Endodermal cell (in vitro differentiated cells): ENCODE results near the gene RPH3AL. TPM values are rescaled to one million over a fixed set of nuclear protein-coding genes. Genes with fewer than 3 reads are reported as not detected.

Experiments used
- DNase-seq: peaks from one replicate; pipeline ENCODE4 v3.0.0-alpha.2; 2017
- H3K27ac ChIP-seq: 2 replicates; pipeline ENCODE4 v1.5.1; 2013; ENCODE audit warnings: mild to moderate bottlenecking, low read depth, low read length, moderate library complexity
- H3K27me3 ChIP-seq: 2 replicates; pipeline ENCODE4 v1.6.1; 2013; ENCODE audit warnings: mild to moderate bottlenecking, low read length, moderate library complexity; ENCODE audit not compliant: insufficient read depth, control insufficient read depth, poor library complexity, severe bottlenecking
- H3K36me3 ChIP-seq: 2 replicates; pipeline ENCODE4 v1.7.0; 2013; ENCODE audit warnings: mild to moderate bottlenecking, low read length, moderate library complexity; ENCODE audit not compliant: control insufficient read depth, insufficient read depth
- H3K4me1 ChIP-seq: one replicate; pipeline ENCODE4 v1.7.0; 2013; ENCODE audit warnings: low read length; ENCODE audit not compliant: control insufficient read depth, insufficient read depth
- H3K4me3 ChIP-seq: 2 replicates; pipeline ENCODE4 v1.5.1; 2013; ENCODE audit warnings: mild to moderate bottlenecking, low read length, moderate library complexity
- H3K9ac ChIP-seq: 2 replicates; pipeline ENCODE4 v1.6.1; 2013; ENCODE audit warnings: mild to moderate bottlenecking, low read length, moderate library complexity; ENCODE audit not compliant: poor library complexity, severe bottlenecking; ENCODE audit errors: extremely low read depth
- H3K9me3 ChIP-seq: 2 replicates; pipeline ENCODE4 v1.6.1; 2013; ENCODE audit warnings: mild to moderate bottlenecking, low read length, moderate library complexity; ENCODE audit not compliant: control insufficient read depth
- H3K27ac Mint-ChIP-seq: 2 replicates; pipeline ENCODE4 v1.8.0; 2020; ENCODE audit warnings: mixed read lengths
- H3K27me3 Mint-ChIP-seq: 2 replicates; pipeline ENCODE4 v1.8.0; 2021; ENCODE audit warnings: mild to moderate bottlenecking, mixed read lengths; ENCODE audit not compliant: insufficient read depth
- H3K36me3 Mint-ChIP-seq: 2 replicates; pipeline ENCODE4 v1.8.0; 2020; ENCODE audit warnings: low read depth, mixed read lengths
- H3K4me1 Mint-ChIP-seq: 2 replicates; pipeline ENCODE4 v1.8.0; 2020; ENCODE audit warnings: mixed read lengths
- H3K4me3 Mint-ChIP-seq: 2 replicates; pipeline ENCODE4 v1.8.0; 2020; ENCODE audit warnings: mild to moderate bottlenecking, moderate library complexity, mixed read lengths
- H3K9me3 Mint-ChIP-seq: 2 replicates; pipeline ENCODE4 v1.8.0; 2020; ENCODE audit warnings: mild to moderate bottlenecking, mixed read lengths
- WGBS, 2 experiments: methylation state at CpG; one replicate each; pipeline versions ENCODE4 v1.1.5 to v1.1.7; 2013; ENCODE audit warnings: missing lambda C conversion rate in 2 of 2, mixed read lengths in 1 of 2; ENCODE audit not compliant: insufficient coverage in 1 of 2, insufficient read length in 1 of 2; 5-methylcytosine and 5-hydroxymethylcytosine counted together
- total RNA-seq, 2 donors: library from RNA; stranded (reverse); fragmentation: NEBNext Ultra II Directional in 1 of 2; extraction: Animal tissue kit (Norgen Biotek cat#: 25700) in 1 of 2; gene quantifications; 2 replicates in 1 of 2; 3 replicates in 1 of 2; pipeline ENCODE4 v1.2.1, GENCODE V29; 2021
- TF ChIP-seq, protein P1 (sequence below): fragments of 200-600 bp; sonication (generic); conservative IDR thresholded peaks from 2 replicates; pipeline ENCODE4 v1.5.0; 2021; ENCODE audit warnings: antibody characterized with exemption, mild to moderate bottlenecking

RPH3AL gene
- total RNA-seq, 2 donors from 2014 or later = 14.7 to 16.9 TPM

DNA sequence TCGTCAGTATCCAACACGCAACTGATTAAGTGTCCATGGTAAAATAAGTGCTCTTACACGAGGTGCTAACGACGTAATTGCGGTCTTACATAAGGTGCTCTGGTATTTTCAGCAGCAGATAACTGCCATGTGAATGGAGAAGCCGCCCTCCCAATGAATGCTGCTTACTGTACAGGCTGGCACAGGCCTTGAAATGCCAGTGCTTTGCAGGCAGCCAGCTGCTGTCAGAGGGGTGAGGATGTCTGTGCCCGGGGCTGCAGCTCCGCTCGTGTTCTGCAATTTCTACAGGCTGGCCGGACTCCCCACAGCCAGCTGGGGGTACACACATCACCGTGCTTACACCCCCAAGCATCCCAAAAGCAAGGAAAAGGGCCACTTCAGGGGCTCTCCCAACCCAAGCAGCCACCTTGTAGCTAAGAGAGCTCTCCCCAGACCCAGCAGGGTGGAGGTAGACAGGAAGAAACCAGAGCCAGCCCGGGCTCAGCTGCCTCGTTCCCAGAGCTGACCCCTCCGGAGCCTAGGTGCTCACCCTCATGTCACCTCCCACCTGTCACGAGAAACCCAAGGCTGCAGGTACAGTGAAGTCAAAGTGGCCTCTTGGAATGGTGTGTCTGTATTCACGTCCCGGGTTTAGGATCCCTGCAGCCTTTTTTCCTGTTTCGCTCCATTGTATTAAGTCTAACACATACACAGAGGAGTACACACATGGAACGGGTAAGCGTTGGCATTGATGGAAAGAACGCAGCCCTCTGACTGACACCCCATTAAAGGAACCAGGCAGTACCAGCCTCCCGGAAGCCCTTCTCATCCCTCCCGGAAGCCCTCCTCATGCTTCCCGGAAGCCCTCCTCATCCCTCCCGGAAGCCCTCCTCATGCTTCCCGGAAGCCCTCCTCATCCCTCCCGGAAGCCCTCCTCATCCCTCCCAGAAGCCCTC lies 27.2 kb upstream of the RPH3AL start:
- H3K4me1 Mint-ChIP-seq = peaks cover 6% of the 10 kb centered on the region
- H3K4me3 ChIP-seq = no peak overlapping the region
- peaks cover 4% of the 10 kb centered on the region for H3K9me3 Mint-ChIP-seq
- H3K27ac Mint-ChIP-seq = no peak overlapping the region
- WGBS, 2 experiments = 90 to 94% methylated on average over 21 to 28 of the region's 28 CpGs
- H3K9ac ChIP-seq = no peak overlapping the region
- no peak overlapping the region for H3K27ac ChIP-seq
- H3K27me3 ChIP-seq = peaks cover 20% of the 10 kb centered on the region
- no peaks in the 10 kb centered on the region for H3K36me3 ChIP-seq
- TF ChIP-seq, protein P1, sequence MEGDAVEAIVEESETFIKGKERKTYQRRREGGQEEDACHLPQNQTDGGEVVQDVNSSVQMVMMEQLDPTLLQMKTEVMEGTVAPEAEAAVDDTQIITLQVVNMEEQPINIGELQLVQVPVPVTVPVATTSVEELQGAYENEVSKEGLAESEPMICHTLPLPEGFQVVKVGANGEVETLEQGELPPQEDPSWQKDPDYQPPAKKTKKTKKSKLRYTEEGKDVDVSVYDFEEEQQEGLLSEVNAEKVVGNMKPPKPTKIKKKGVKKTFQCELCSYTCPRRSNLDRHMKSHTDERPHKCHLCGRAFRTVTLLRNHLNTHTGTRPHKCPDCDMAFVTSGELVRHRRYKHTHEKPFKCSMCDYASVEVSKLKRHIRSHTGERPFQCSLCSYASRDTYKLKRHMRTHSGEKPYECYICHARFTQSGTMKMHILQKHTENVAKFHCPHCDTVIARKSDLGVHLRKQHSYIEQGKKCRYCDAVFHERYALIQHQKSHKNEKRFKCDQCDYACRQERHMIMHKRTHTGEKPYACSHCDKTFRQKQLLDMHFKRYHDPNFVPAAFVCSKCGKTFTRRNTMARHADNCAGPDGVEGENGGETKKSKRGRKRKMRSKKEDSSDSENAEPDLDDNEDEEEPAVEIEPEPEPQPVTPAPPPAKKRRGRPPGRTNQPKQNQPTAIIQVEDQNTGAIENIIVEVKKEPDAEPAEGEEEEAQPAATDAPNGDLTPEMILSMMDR = no peak
- no peaks in the 10 kb centered on the region for H3K9me3 ChIP-seq
- no peaks in the 10 kb centered on the region for H3K4me1 ChIP-seq
- DNase-seq = no peak
- peaks cover 4% of the 10 kb centered on the region for H3K36me3 Mint-ChIP-seq
- H3K27me3 Mint-ChIP-seq = peaks cover 31% of the 10 kb centered on the region
- no peak overlapping the region for H3K4me3 Mint-ChIP-seq

DNA sequence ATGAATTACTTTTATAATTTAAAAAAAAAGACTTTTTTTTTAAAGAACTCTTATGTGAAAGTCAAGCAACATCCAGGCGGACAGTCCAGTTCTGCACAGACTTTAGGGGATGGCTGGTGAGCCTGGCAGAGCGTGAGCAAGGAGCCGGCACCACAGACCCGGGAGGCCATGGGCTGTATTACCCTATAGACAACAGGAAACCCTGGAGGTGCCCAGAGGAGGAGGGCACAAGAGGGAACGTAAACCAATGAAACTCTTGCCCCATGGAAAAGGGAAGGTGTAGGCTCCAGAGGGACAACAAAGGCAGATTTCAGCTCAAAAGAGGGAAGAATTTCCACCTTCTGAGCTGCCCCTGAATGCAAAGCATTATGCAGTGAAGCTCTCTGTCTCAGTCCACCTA lies 25.5 kb upstream of the RPH3AL start:
- TF ChIP-seq, protein P1 = no peak
- H3K9me3 Mint-ChIP-seq = peaks cover 4% of the 10 kb centered on the region
- no peak overlapping the region for H3K4me3 ChIP-seq
- H3K36me3 ChIP-seq = no peaks in the 10 kb centered on the region
- H3K27me3 Mint-ChIP-seq = peaks cover 13% of the 10 kb centered on the region
- no peaks in the 10 kb centered on the region for H3K4me1 ChIP-seq
- no peak for DNase-seq
- H3K4me3 Mint-ChIP-seq = no peak overlapping the region
- no peak overlapping the region for H3K9ac ChIP-seq
- H3K9me3 ChIP-seq = no peaks in the 10 kb centered on the region
- H3K4me1 Mint-ChIP-seq = no peaks in the 10 kb centered on the region
- H3K27ac ChIP-seq = no peak overlapping the region
- H3K36me3 Mint-ChIP-seq = peaks cover 4% of the 10 kb centered on the region
- H3K27me3 ChIP-seq = peaks cover 4% of the 10 kb centered on the region
- WGBS, 2 experiments = 76 to 87% methylated on average over 4 to 5 of the region's 5 CpGs
- H3K27ac Mint-ChIP-seq = no peak overlapping the region

DNA sequence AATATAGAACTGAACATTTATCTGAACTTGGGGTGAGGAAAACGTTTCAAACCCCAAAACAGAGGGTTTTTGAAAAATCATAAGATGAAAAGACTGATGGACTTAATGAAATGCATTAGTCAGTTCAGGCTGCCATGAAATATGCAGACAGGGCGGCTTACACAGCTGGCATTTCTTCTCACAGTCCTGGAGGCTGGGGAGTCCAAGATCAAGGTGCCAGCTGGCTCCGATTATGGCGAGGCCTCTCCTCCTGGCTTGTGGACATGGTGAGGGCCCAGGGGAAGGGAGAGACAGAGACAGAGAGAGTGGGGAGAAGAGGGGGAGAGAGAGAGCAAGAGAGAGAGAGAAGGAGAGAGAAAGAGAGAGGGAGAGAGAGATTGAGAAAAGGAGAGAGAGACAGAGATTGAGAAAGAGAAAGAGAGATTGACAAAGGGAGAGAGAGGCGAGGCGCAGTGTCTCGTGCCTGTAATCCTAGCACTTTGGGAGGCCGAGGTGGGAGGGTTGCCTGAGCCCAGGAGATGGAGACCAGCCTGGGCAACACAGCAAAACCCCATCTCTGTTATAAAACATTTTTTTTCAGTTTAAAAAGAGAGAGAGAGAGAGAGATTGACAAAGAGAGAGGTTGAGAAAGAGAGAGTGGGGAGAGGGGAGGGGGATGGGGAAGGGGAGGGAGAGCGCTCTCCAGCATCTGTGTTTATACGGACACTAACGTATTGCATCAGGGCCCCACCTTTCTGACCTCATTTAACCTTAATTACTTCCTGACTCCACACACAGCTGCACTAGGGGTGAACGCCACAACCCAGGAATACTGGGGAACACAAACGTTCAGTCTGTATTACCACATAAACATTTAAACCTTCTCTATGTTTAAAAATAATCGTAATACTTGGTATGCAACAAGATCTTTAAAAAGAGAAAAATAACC lies 24.6 kb upstream of the RPH3AL start:
- H3K4me1 ChIP-seq = no peaks in the 10 kb centered on the region
- no peaks in the 10 kb centered on the region for H3K27me3 ChIP-seq
- Mint-ChIP-seq H3K36me3 (peaks cover 4% of the 10 kb centered on the region), H3K4me1 (peaks cover 3% of the 10 kb centered on the region), H3K27ac (no peak overlapping the region), H3K4me3 (no peak overlapping the region), H3K27me3 (peaks cover 6% of the 10 kb centered on the region), H3K9me3 (peaks cover 4% of the 10 kb centered on the region)
- H3K36me3 ChIP-seq = no peaks in the 10 kb centered on the region
- no peak for DNase-seq
- H3K9me3 ChIP-seq = no peaks in the 10 kb centered on the region
- WGBS, 2 experiments = 75 to 80% methylated on average over 5 to 13 of the region's 14 CpGs
- no peak overlapping the region for H3K9ac ChIP-seq
- TF ChIP-seq, protein P1 = no peak
- no peak overlapping the region for H3K4me3 ChIP-seq
- no peak overlapping the region for H3K27ac ChIP-seq
